NCI-H1105 treated with DMSO at 0.1 percent for 48 hours (cell line): ENCODE measurements around the gene SALL4.
"Not testable (repeated sequence)": the region's sequence is repeated elsewhere in the genome, so short reads cannot be mapped to it uniquely, and the experiment has no call there.

ENCODE experiments used
- DNase-seq: peaks from one replicate; lab custom pipeline; 2025; lab: John Stamatoyannopoulos, UW

Gene SALL4

GRCh38 chr20:51801122-51801822, 1.0 kb downstream of the SALL4 start:
- DNase-seq: no peak

- DNase-seq: no peak
These were observed 1.5 kb downstream of the SALL4 start for GRCh38 chr20:51800872-51801121.

- DNase-seq: peak; percentile 80
These were observed 2.1 kb downstream of the SALL4 start for GRCh38 chr20:51800060-51800871.

- no peak for DNase-seq
These were observed 2.9 kb downstream of the SALL4 start for GRCh38 chr20:51799401-51799860.

- DNase-seq: no peak
These were observed 4.8 kb downstream of the SALL4 start for GRCh38 chr20:51797357-51798025.

- no peak for DNase-seq
These were observed 6.0 kb downstream of the SALL4 start for GRCh38 chr20:51796340-51796739.

- no peak for DNase-seq
These were observed 9.4 kb downstream of the SALL4 start for GRCh38 chr20:51792960-51793359.

GRCh38 chr20:51791626-51792025, 10.7 kb downstream of the SALL4 start:
- no peak for DNase-seq

GRCh38 chr20:51790256-51790655, 12.1 kb downstream of the SALL4 start:
- no peak for DNase-seq

- DNase-seq: no peak
These were observed 12.9 kb downstream of the SALL4 start for GRCh38 chr20:51789434-51789833.

- DNase-seq: no peak
These were observed 13.5 kb downstream of the SALL4 start for GRCh38 chr20:51788822-51789221.

- DNase-seq: no peak
These were observed 18.0 kb downstream of the SALL4 start for GRCh38 chr20:51784299-51784698.

- not testable (repeated sequence) for DNase-seq
These were observed 24.0 kb downstream of the SALL4 start for GRCh38 chr20:51778229-51778759.

- no peak for DNase-seq
These were observed 27.1 kb downstream of the SALL4 start for GRCh38 chr20:51775241-51775640.

- no peak for DNase-seq
These were observed 30.1 kb downstream of the SALL4 start for GRCh38 chr20:51772236-51772635.

- DNase-seq: no peak
These were observed 32.2 kb downstream of the SALL4 start for GRCh38 chr20:51769976-51770615.

- no peak for DNase-seq
These were observed 33.4 kb downstream of the SALL4 start for GRCh38 chr20:51768759-51769517.

GRCh38 chr20:51767867-51768758, 34.2 kb downstream of the SALL4 start, which contains the start of gene ATP9A:
Gene ATP9A (minus strand): TSS chr20:51768390. CDS start chr20:51768369, 21 bp downstream.
- DNase-seq: no peak

GRCh38 chr20:51766994-51767866, 35.1 kb downstream of the SALL4 start:
- DNase-seq: peak; percentile 96
